NB4 (cell line): Measurements from ENCODE around the gene CHCHD3.

Experiments used
- DNase-seq: peaks from one replicate; pipeline ENCODE4 v3.0.0; 2010; ENCODE audit warnings: low read depth
- H3K4me3 ChIP-seq: one replicate; pipeline ENCODE4 v1.5.1; 2011; ENCODE audit warnings: mild to moderate bottlenecking, low read depth, low read length, moderate library complexity
- MYC ChIP-seq: IDR thresholded peaks from 2 replicates; pipeline ENCODE4 v1.6.1; 2011; ENCODE audit warnings: low read depth, low read length
- POLR2A ChIP-seq: IDR thresholded peaks from 2 replicates; pipeline ENCODE4 v1.6.1; 2011; ENCODE audit warnings: mild to moderate bottlenecking; ENCODE audit not compliant: insufficient read length; ENCODE audit errors: extremely low read depth
- TF ChIP-seq, protein P1 (sequence below): IDR thresholded peaks from 2 replicates; pipeline ENCODE4 v1.6.1; 2011; ENCODE audit warnings: low read depth, low read length
- TF ChIP-seq, protein P2 (sequence below): IDR thresholded peaks from one replicate; pipeline ENCODE4 v1.5.1; 2012; ENCODE audit warnings: low read depth, low read length

The CHCHD3 gene

DNA sequence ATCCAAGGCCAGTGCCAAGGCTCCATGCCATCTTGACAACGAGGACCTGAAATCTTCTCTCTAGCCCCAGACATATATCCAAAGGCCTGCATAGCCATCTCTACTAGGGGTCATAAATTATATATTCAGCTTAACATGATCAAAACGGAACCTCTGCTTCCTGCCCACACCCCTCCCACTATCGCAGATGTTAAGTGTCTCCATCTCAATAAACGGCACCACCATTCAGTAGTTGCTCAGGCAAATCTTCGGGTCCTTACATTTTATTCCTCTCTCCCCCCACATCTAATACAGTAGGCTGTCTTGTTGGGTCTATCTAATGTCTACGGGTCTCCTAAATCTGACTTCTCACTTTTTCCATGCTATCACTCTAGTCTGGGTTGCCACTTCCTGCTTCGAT, 304.5 kb downstream of the CHCHD3 start:
- TF ChIP-seq, protein P1, sequence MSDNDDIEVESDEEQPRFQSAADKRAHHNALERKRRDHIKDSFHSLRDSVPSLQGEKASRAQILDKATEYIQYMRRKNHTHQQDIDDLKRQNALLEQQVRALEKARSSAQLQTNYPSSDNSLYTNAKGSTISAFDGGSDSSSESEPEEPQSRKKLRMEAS: no peak
- TF ChIP-seq POLR2A (no peak), MYC (no peak)
- TF ChIP-seq, protein P2, sequence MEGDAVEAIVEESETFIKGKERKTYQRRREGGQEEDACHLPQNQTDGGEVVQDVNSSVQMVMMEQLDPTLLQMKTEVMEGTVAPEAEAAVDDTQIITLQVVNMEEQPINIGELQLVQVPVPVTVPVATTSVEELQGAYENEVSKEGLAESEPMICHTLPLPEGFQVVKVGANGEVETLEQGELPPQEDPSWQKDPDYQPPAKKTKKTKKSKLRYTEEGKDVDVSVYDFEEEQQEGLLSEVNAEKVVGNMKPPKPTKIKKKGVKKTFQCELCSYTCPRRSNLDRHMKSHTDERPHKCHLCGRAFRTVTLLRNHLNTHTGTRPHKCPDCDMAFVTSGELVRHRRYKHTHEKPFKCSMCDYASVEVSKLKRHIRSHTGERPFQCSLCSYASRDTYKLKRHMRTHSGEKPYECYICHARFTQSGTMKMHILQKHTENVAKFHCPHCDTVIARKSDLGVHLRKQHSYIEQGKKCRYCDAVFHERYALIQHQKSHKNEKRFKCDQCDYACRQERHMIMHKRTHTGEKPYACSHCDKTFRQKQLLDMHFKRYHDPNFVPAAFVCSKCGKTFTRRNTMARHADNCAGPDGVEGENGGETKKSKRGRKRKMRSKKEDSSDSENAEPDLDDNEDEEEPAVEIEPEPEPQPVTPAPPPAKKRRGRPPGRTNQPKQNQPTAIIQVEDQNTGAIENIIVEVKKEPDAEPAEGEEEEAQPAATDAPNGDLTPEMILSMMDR: no peak
- DNase-seq: no peak
- H3K4me3 ChIP-seq: no peak overlapping the region

DNA sequence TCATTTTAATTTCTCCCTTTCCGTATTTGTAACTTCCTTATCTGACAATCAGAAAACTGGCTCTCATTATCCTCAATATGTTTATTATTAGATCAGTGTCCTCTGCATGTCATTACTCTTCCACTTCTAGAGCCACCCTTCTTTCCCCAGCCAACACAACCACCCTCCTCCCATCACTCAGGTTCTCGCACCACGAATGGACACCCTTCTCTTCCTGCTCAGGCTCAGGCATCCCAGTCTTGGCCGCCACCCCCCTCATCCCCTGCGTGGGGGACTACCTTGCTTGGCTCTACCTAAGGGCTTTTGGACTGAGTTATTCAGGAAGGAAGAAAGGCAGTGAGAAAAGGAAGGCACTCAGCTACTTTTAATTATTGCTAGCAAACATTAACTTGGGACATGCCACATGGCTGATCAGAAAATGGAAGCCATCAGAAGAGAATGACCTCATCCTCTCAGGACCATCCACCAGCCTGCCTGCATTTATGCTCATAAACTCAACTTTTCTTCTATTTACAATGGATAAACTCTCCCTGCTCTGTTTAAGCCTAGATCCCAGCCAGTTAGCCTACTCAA, 305.8 kb downstream of the CHCHD3 start:
- DNase-seq: no peak
- H3K4me3 ChIP-seq: no peak overlapping the region
- TF ChIP-seq, protein P2: no peak
- TF ChIP-seq MYC (no peak), POLR2A (no peak)
- TF ChIP-seq, protein P1: no peak

DNA sequence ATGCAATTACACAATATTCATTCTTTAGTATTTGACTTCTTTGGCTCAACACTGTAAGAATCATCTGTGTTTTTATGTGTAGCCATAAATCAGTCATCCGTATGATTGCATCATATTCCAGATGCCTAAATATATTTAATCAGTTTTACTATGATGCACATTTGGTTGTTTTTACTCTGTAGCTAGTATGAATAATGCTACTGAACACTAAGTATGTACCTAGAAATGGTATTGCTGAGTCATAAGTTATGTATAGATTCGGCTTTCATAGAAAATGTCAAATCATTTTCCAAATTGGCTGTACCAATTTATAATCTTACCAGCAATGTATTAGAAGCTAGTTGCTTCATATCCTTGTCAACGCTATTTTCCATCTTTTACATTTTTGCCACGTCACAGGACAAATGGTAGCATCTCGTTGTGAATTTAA, 308.3 kb downstream of the CHCHD3 start:
- no peak for DNase-seq
- TF ChIP-seq, protein P2: no peak
- no peak for TF ChIP-seq POLR2A
- TF ChIP-seq, protein P1: no peak
- no peak for TF ChIP-seq MYC
- no peak overlapping the region for H3K4me3 ChIP-seq

DNA sequence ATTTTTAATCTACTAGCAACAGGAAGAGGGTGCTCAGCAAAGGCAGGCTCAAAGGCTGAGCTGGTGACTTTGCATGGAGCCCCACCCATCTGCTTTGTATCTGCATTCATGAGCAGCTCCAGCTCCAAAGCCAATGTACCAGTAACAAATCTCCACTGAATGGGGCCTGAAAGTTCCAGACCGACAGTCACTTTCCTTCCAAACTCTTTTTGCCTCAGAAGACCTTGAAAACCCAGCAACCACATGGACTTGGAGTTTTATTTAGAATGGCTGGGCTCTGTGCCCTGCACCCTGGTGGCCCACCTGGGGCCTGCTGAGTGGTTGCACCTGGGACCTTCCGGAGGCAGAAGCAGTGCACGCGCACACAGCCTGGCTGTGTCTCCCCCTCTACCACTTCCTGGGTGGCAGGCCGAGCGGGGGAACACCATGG, 310.6 kb downstream of the CHCHD3 start:
- DNase-seq: no peak
- TF ChIP-seq, protein P2: no peak
- no peak for TF ChIP-seq MYC
- TF ChIP-seq, protein P1: no peak
- TF ChIP-seq POLR2A: no peak
- H3K4me3 ChIP-seq: no peak overlapping the region

DNA sequence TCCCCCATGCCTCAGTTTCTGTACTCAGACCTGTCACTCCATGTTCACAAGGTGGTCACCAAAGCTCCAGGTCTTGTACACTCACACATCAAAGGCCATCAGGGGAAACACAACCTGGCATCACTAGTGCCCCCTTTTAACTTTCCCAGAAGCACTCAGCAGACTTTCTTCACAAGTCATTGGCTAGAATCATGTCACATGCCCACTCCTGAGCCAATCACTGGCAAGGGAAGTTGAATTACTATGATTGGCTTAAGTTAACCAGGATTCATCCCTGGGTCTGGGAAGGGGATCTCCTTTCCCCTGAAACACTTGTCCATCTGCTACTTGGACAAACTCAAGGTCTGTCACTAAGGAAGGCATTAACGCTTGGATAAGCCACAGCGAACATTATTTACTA, 311.8 kb downstream of the CHCHD3 start:
- no peak for TF ChIP-seq POLR2A
- TF ChIP-seq MYC: no peak
- TF ChIP-seq, protein P1: no peak
- TF ChIP-seq, protein P2: no peak
- no peak for DNase-seq
- H3K4me3 ChIP-seq: no peak overlapping the region
